K562 (cell line): ENCODE measurements around the gene PLEKHA7. TPM values are rescaled to one million over a fixed set of nuclear protein-coding genes. Genes with fewer than 3 reads are reported as not detected.

Experiments used
- ATAC-seq: fragments of 200-7000 bp; cut with Tn5 transposase; 3 replicates; pipeline ENCODE4 v1.9.1; 2020; ENCODE audit warnings: moderate library complexity
- BruUV-seq: library from RNA; stranded (reverse); fragments of 400-500 nt; replicated peaks from 2 replicates; lab custom pipeline; 2021; lab: Mats Ljungman, UMichigan
- CTCF ChIA-PET: fragments of 300-600 bp; formaldehyde crosslinking; extraction: SDS; loops from one replicate; lab custom pipeline; 2021; ENCODE audit warnings: low intra/inter-chr PET ratio; lab: Yijun Ruan, JAX
- POLR2A ChIA-PET: fragments of 300-600, 350-650 bp; sonication (Branson Sonifier 250); formaldehyde crosslinking; extraction: SDS; loops from one replicate; lab custom pipeline; 2021; ENCODE audit warnings: antibody characterized with exemption, inconsistent platforms; lab: Yijun Ruan, JAX
- DNase-seq, 4 experiments: peaks; one replicate each; pipeline versions ENCODE4 v3.0.0 to v3.0.0-alpha.2; 2011 to 2018; ENCODE audit warnings: low spot score in 3 of 4, mixed read lengths in 3 of 4; ENCODE audit errors: extremely low read depth in 1 of 4
- FAIRE-seq: peaks from 2 replicates; lab custom pipeline; 2011; peaks lifted over from hg19 to GRCh38; lab: Jason Lieb, UNC
- H2AFZ ChIP-seq: 2 replicates; pipeline ENCODE4 v1.6.0; 2011; ENCODE audit warnings: low read depth, low read length, control low read depth, inconsistent platforms
- H3K27ac ChIP-seq: fragments of 200-600 bp; 3 replicates; pipeline ENCODE4 v1.8.0; 2011; ENCODE audit warnings: low read depth, mild to moderate bottlenecking, control low read depth, inconsistent platforms, low read length, moderate library complexity, mixed read lengths; ENCODE audit errors: extremely low read depth
- H3K27me3 ChIP-seq, 2 experiments: fragments of 300-600 bp in 1 of 2; 2 replicates in 1 of 2; 3 replicates in 1 of 2; pipeline versions ENCODE4 v1.6.0 to v1.8.0; 2011; ENCODE audit warnings: inconsistent platforms in 2 of 2, low read length in 2 of 2, mild to moderate bottlenecking in 1 of 2, mixed read lengths in 1 of 2, moderate library complexity in 1 of 2; ENCODE audit not compliant: control insufficient read depth in 2 of 2, insufficient read depth in 2 of 2
- H3K36me3 ChIP-seq: fragments of 300-600 bp; 3 replicates; pipeline ENCODE4 v1.8.0; 2011; ENCODE audit warnings: mild to moderate bottlenecking, low read length, inconsistent platforms; ENCODE audit not compliant: control insufficient read depth, insufficient read depth
- H3K4me1 ChIP-seq, 2 experiments: fragments of 200-600 bp in 1 of 2; replicated peaks in 1 of 2; 2 replicates in 1 of 2; 3 replicates in 1 of 2; pipeline versions ENCODE4 v1.5.1 to v1.8.0; 2011; ENCODE audit warnings: inconsistent platforms in 2 of 2, low read length in 2 of 2, mild to moderate bottlenecking in 1 of 2, mixed read lengths in 1 of 2, moderate library complexity in 1 of 2; ENCODE audit not compliant: control insufficient read depth in 2 of 2, insufficient read depth in 2 of 2
- H3K4me2 ChIP-seq: 2 replicates; pipeline ENCODE4 v1.6.1; 2011; ENCODE audit warnings: low read length, control low read depth, inconsistent platforms, mixed read lengths; ENCODE audit not compliant: insufficient read depth
- H3K4me3 ChIP-seq: fragments of 200-600 bp; sonication (generic), shearing (Covaris generic); 2 replicates; pipeline ENCODE4 v1.5.1; 2016; ENCODE audit warnings: control low read depth, inconsistent platforms
- H3K79me2 ChIP-seq: fragments of 200-600 bp; 3 replicates; pipeline ENCODE4 v1.8.0; 2011; ENCODE audit warnings: low read length, inconsistent platforms; ENCODE audit not compliant: control insufficient read depth, insufficient read depth
- H3K9ac ChIP-seq, 2 experiments: 2 replicates each; pipeline versions ENCODE4 v1.6.0 to v1.6.1; 2011; ENCODE audit warnings: low read depth in 2 of 2, low read length in 2 of 2, control low read depth in 1 of 2, inconsistent platforms in 1 of 2, mild to moderate bottlenecking in 1 of 2, mixed read lengths in 1 of 2; ENCODE audit not compliant: insufficient read depth in 1 of 2
- H3K9me1 ChIP-seq: one replicate; pipeline ENCODE4 v1.6.0; 2011; ENCODE audit warnings: inconsistent platforms, mild to moderate bottlenecking, low read length, moderate library complexity; ENCODE audit not compliant: control insufficient read depth, insufficient read depth
- H3K9me3 ChIP-seq: replicated peaks from 2 replicates; pipeline ENCODE4 v1.5.1; 2011; ENCODE audit warnings: low read depth, low read length, inconsistent platforms; ENCODE audit not compliant: control insufficient read depth, insufficient read depth
- H4K20me1 ChIP-seq: replicated peaks from 2 replicates; pipeline ENCODE4 v1.6.1; 2011; ENCODE audit warnings: low read length, inconsistent platforms, mixed read lengths; ENCODE audit not compliant: control insufficient read depth, insufficient read depth
- CLOCK ChIP-seq: fragments of 250-450 bp; sonication (Bioruptor Pico); IDR thresholded peaks from 2 replicates; pipeline ENCODE4 v1.4.0; 2020; ENCODE audit warnings: mild to moderate bottlenecking, moderate library complexity, borderline replicate concordance
- CTBP1 ChIP-seq: fragments of 450-650 bp; IDR thresholded peaks from 2 replicates; pipeline ENCODE4 v1.6.1; 2016; ENCODE audit warnings: borderline replicate concordance
- ETV1 ChIP-seq: fragments of 450-650 bp; conservative IDR thresholded peaks from 2 replicates; pipeline ENCODE4 v1.6.1; 2016; ENCODE audit warnings: missing genetic modification characterization, control low read depth, low read depth, missing compliant biosample characterization
- FOS ChIP-seq: IDR thresholded peaks from 3 replicates; pipeline ENCODE4 v1.6.1; 2011; ENCODE audit not compliant: insufficient read length; ENCODE audit errors: extremely low read depth
- GATAD2A ChIP-seq: fragments of 450-650 bp; IDR thresholded peaks from 2 replicates; pipeline ENCODE4 v1.6.1; 2017
- KAT8 ChIP-seq: fragments of 450-650 bp; IDR thresholded peaks from 2 replicates; pipeline ENCODE4 v1.6.1; 2016; ENCODE audit warnings: low read depth, mild to moderate bottlenecking
- MCM3 ChIP-seq: fragments of 450-650 bp; IDR thresholded peaks from 2 replicates; pipeline ENCODE4 v1.6.1; 2016
- MNT ChIP-seq, 2 experiments: fragments of 450-650 bp; conservative IDR thresholded peaks; 2 replicates each; pipeline ENCODE4 v1.6.1; 2017; ENCODE audit warnings: mild to moderate bottlenecking in 2 of 2, moderate library complexity in 2 of 2
- NBN ChIP-seq: fragments of 450-650 bp; IDR thresholded peaks from 2 replicates; pipeline ENCODE4 v1.6.1; 2016; ENCODE audit warnings: low read depth, mild to moderate bottlenecking
- PCBP2 ChIP-seq: fragments of 200-400 bp; formaldehyde crosslinking; IDR thresholded peaks from 2 replicates; pipeline ENCODE4 v1.6.1; 2018; ENCODE audit warnings: low read length, low read depth, mild to moderate bottlenecking, moderate library complexity; ENCODE audit not compliant: poor library complexity, severe bottlenecking
- RBM25 ChIP-seq: fragments of 200-400 bp; formaldehyde crosslinking; IDR thresholded peaks from 2 replicates; pipeline ENCODE4 v1.6.1; 2018; ENCODE audit warnings: low read length, low read depth, moderate library complexity; ENCODE audit not compliant: severe bottlenecking
- SMAD4 ChIP-seq: fragments of 250-450 bp; sonication (Bioruptor Pico); conservative IDR thresholded peaks from 2 replicates; pipeline ENCODE4 v1.8.0; 2021; ENCODE audit warnings: inconsistent platforms, mild to moderate bottlenecking, moderate library complexity
- SRF ChIP-seq, 2 experiments: fragments of 250-450, 450-650 bp in 1 of 2; sonication (Bioruptor Pico) in 1 of 2; sonication (generic) in 1 of 2; formaldehyde crosslinking; IDR thresholded peaks; 2 replicates each; pipeline versions ENCODE4 v1.5.0 to v1.5.1; 2020 to 2022; ENCODE audit warnings: mild to moderate bottlenecking in 1 of 2, missing genetic modification reagents in 1 of 2
- ZC3H4 ChIP-seq: sonication (generic); formaldehyde crosslinking; IDR thresholded peaks from 2 replicates; pipeline ENCODE4 v1.9.0; 2021; ENCODE audit warnings: missing genetic modification reagents, borderline replicate concordance
- ZNF507 ChIP-seq: conservative IDR thresholded peaks from 2 replicates; pipeline ENCODE4 v1.6.1; 2017; ENCODE audit warnings: missing genetic modification characterization, missing compliant biosample characterization
- WGBS: fragments of 100-300 bp; shearing (Covaris generic); methylation state at CpG from one replicate; pipeline ENCODE4 v1.1.6; 2016; ENCODE audit warnings: low coverage, mixed read lengths; ENCODE audit not compliant: insufficient coverage; ENCODE audit errors: missing lambda C conversion rate; 5-methylcytosine and 5-hydroxymethylcytosine counted together
- in situ Hi-C: fragments of 300-500 bp; cut with MboI; formaldehyde crosslinking; loops from 4 replicates; pipeline ENCODE4 v1.15.0; 2018; ENCODE audit warnings: inconsistent platforms, mixed read lengths
- intact Hi-C: fragments of 100-400 bp; cut with micrococcal nuclease; formaldehyde crosslinking; loops from 2 replicates; pipeline ENCODE4 v1.14.2; 2022
- polyA plus RNA-seq, 8 experiments: library from polyadenylated mRNA; depleted of rRNA in 4 of 8; stranded (reverse) in 5 of 8; unstranded in 3 of 8; fragments of >200 nt; fragmentation: Nextera tagmentation in 2 of 8; fragmentation: Illumina TruSeq in 1 of 8; extraction: Ambion mirVana in 2 of 8; extraction: Trizol in 1 of 8; gene quantifications; 2 replicates each; pipeline versions ENCODE4 v1.2.1 to v1.2.3, GENCODE V29; 2011 to 2014; ENCODE audit warnings: inconsistent platforms in 1 of 8, missing spikeins in 1 of 8
- total RNA-seq, 7 experiments: library from RNA; depleted of rRNA in 6 of 7; stranded (reverse); fragments of >200 nt in 6 of 7; fragmentation: Illumina TruSeq in 2 of 7; extraction: Trizol in 2 of 7; gene quantifications; 2 replicates each; pipeline versions ENCODE4 v1.2.1 to v1.2.3, GENCODE V29; 2011 to 2021; ENCODE audit warnings: low replicate concordance in 1 of 7
- TF ChIP-seq, protein P1 (sequence below): fragments of 450-650 bp; IDR thresholded peaks from 2 replicates; pipeline ENCODE4 v1.6.1; 2017; ENCODE audit warnings: antibody characterized with exemption

Gene PLEKHA7
- total and polyA plus RNA-seq, 9 of the 15 experiments (the other 6 are each of a cell fraction or from before 2014, with no cell fraction given), result 0.06 to 0.77 (median 0.20) TPM; not detected in 1

GRCh38 chr11:16780698-16781550 is 233.3 kb downstream of the PLEKHA7 start:
- Histone ChIP-seq H3K9ac (no peak overlapping the region), H4K20me1 (peaks cover 11% of the 10 kb centered on the region; the same call in 1 of the 2 replicates), H2AFZ (no peak overlapping the region), H3K79me2 (no peaks in the 10 kb centered on the region), H3K9me3 (no peaks in the 10 kb centered on the region), H3K4me3 (no peak overlapping the region), H3K9me1 (peaks cover 4% of the 10 kb centered on the region), H3K4me1 (peaks cover 9 to 18% of the 10 kb centered on the region in 2 experiments; a peak in 3 of 5 replicates), H3K4me2 (no peak overlapping the region), H3K27ac (no peak overlapping the region), H3K36me3 (no peaks in the 10 kb centered on the region), H3K27me3 (peaks cover 2 to 8% of the 10 kb centered on the region in 2 experiments; a peak in 3 of 5 replicates)
- in situ Hi-C loops (loop anchor here (10.0 kb wide), 1 partner anchor 284 kb away; no protein-coding TSS in a partner anchor), intact Hi-C loops (no loop called here)
- POLR2A ChIA-PET, result interaction anchor here (0.5 kb wide), 2 partner anchors 66 to 458 kb away, joined by 3 read pairs; no protein-coding TSS in a partner anchor
- ATAC-seq, result no peak
- CTCF ChIA-PET, result no interaction called here
- no TSS peak for BruUV-seq
- DNase-seq, result no peak
- WGBS, result 20% methylated on average over 19 of the region's 19 CpGs
- FAIRE-seq, result no peak
- TF ChIP-seq SMAD4 (CRISPR knock-in tag), result no peak
- TF ChIP-seq, protein P1, sequence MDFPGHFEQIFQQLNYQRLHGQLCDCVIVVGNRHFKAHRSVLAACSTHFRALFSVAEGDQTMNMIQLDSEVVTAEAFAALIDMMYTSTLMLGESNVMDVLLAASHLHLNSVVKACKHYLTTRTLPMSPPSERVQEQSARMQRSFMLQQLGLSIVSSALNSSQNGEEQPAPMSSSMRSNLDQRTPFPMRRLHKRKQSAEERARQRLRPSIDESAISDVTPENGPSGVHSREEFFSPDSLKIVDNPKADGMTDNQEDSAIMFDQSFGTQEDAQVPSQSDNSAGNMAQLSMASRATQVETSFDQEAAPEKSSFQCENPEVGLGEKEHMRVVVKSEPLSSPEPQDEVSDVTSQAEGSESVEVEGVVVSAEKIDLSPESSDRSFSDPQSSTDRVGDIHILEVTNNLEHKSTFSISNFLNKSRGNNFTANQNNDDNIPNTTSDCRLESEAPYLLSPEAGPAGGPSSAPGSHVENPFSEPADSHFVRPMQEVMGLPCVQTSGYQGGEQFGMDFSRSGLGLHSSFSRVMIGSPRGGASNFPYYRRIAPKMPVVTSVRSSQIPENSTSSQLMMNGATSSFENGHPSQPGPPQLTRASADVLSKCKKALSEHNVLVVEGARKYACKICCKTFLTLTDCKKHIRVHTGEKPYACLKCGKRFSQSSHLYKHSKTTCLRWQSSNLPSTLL, result no peak
- no peak for TF ChIP-seq KAT8
- no peak for TF ChIP-seq ZC3H4 (CRISPR knock-in tag)
- no peak for TF ChIP-seq CLOCK (CRISPR knock-in tag)
- no peak for TF ChIP-seq CTBP1
- TF ChIP-seq PCBP2, result no peak
- TF ChIP-seq MCM3, result no peak
- TF ChIP-seq SRF (CRISPR knock-in tag; IDR thresholded peaks at IDR 0.05), result no peak
- TF ChIP-seq NBN, result no peak
- no peak for TF ChIP-seq GATAD2A
- TF ChIP-seq RBM25, result no peak
- TF ChIP-seq ETV1 (tag), result no peak
- no peak for TF ChIP-seq ZNF507 (tag)
- TF ChIP-seq MNT (conservative IDR thresholded peaks at IDR 0.05), result no peak
- no peak for TF ChIP-seq FOS
